OCI-LY7 (cell line): ENCODE measurements around the gene CREB3. TPM values are rescaled to one million over a fixed set of nuclear protein-coding genes. Genes with fewer than 3 reads are reported as not detected.

Experiments used
- BruUV-seq: library from RNA; stranded (reverse); fragments of 400-500 nt; replicated peaks from 2 replicates; lab custom pipeline; 2021; lab: Mats Ljungman, UMichigan
- CTCF ChIA-PET: fragments of 300-600 bp; sonication (Branson Sonifier 250); formaldehyde crosslinking; loops from one replicate; lab custom pipeline; 2022; ENCODE audit warnings: antibody characterized with exemption; ENCODE audit not compliant: unreplicated experiment; lab: Charles Lee
- POLR2A ChIA-PET: fragments of 300-600 bp; sonication (Branson Sonifier 250); formaldehyde crosslinking; loops from one replicate; lab custom pipeline; 2022; ENCODE audit warnings: antibody characterized with exemption; lab: Charles Lee
- DNase-seq: peaks from one replicate; pipeline ENCODE4 v3.0.0-alpha.2; 2015; ENCODE audit warnings: low spot score
- H2AFZ ChIP-seq: fragments of 200-600 bp; sonication (generic), shearing (Covaris generic); 2 replicates; pipeline ENCODE4 v1.6.1; 2014; ENCODE audit warnings: mild to moderate bottlenecking, antibody characterized with exemption, low read length, moderate library complexity
- H3K27ac ChIP-seq: fragments of 200-600 bp; sonication (generic); 2 replicates; pipeline ENCODE4 v1.5.1; 2014; ENCODE audit warnings: mixed run types, low read depth, mild to moderate bottlenecking, moderate library complexity, low read length, inconsistent platforms; ENCODE audit not compliant: poor library complexity, severe bottlenecking
- H3K36me3 ChIP-seq: fragments of 200-600 bp; sonication (generic); 2 replicates; pipeline ENCODE4 v1.6.1; 2014; ENCODE audit warnings: mild to moderate bottlenecking, antibody characterized with exemption, low read length, moderate library complexity, mixed read lengths; ENCODE audit not compliant: insufficient read depth
- H3K4me1 ChIP-seq: fragments of 200-600 bp; sonication (generic); 2 replicates; pipeline ENCODE4 v1.5.1; 2014; ENCODE audit warnings: mild to moderate bottlenecking, low read length; ENCODE audit not compliant: insufficient read depth, poor library complexity, severe bottlenecking
- H3K4me2 ChIP-seq: fragments of 200-600 bp; sonication (generic); 2 replicates; pipeline ENCODE4 v1.6.1; 2014; ENCODE audit warnings: mild to moderate bottlenecking, low read length
- H3K4me3 ChIP-seq: fragments of 200-600 bp; sonication (generic); 2 replicates; pipeline ENCODE4 v1.5.1; 2014; ENCODE audit warnings: mild to moderate bottlenecking, low read depth, low read length; ENCODE audit not compliant: poor library complexity, severe bottlenecking
- H3K79me2 ChIP-seq: fragments of 200-600 bp; sonication (generic); 2 replicates; pipeline ENCODE4 v1.6.1; 2016; ENCODE audit warnings: low read depth, mild to moderate bottlenecking, low read length, moderate library complexity, mixed read lengths; ENCODE audit not compliant: insufficient read depth
- H3K9me2 ChIP-seq: fragments of 200-600 bp; sonication (generic); 2 replicates; pipeline ENCODE4 v1.6.1; 2016; ENCODE audit warnings: mild to moderate bottlenecking, low read length, mixed read lengths; ENCODE audit not compliant: insufficient read depth
- H3K9me3 ChIP-seq: fragments of 200-600 bp; sonication (generic); 2 replicates; pipeline ENCODE4 v1.6.1; 2014; ENCODE audit warnings: mild to moderate bottlenecking, mixed run types, low read length, mixed read lengths
- H4K20me1 ChIP-seq: fragments of 200-600 bp; sonication (generic); 2 replicates; pipeline ENCODE4 v1.6.1; 2014; ENCODE audit warnings: mild to moderate bottlenecking, antibody characterized with exemption, low read length, moderate library complexity, mixed read lengths; ENCODE audit not compliant: insufficient read depth
- CTCF ChIP-seq: fragments of 200-600 bp; sonication (generic); conservative IDR thresholded peaks from 2 replicates; pipeline ENCODE4 v1.5.1; 2014; ENCODE audit warnings: mild to moderate bottlenecking, antibody characterized with exemption, low read length, moderate library complexity, mixed read lengths
- EZH2phosphoT487 ChIP-seq: fragments of 200-600 bp; sonication (generic); IDR thresholded peaks from 2 replicates; pipeline ENCODE4 v1.6.1; 2018; ENCODE audit warnings: low read depth, borderline replicate concordance, mild to moderate bottlenecking, mixed run types, antibody characterized with exemption, low read length, moderate library complexity, mixed read lengths
- intact Hi-C: fragments of 100-400 bp; cut with micrococcal nuclease; formaldehyde crosslinking; loops from one replicate; pipeline ENCODE4 v1.10.0; 2022; ENCODE audit not compliant: unreplicated experiment
- total RNA-seq, 2 experiments: library from RNA; depleted of rRNA in 1 of 2; stranded (reverse); fragments of >200 nt in 1 of 2; shearing (Covaris generic) in 1 of 2; gene quantifications; 2 replicates each; pipeline ENCODE4 v1.2.3, GENCODE V29; 2014 to 2022

CREB3 gene
- total RNA-seq, 2 experiments from 2014 or later: 18.2 to 23.0 TPM

- no TSS peak for BruUV-seq
- H3K36me3 ChIP-seq: peaks cover 82% of the 10 kb centered on the region
- H4K20me1 ChIP-seq: peaks cover 4% of the 10 kb centered on the region; the same call in 1 of the 2 replicates
- POLR2A ChIA-PET: interaction anchor here (0.7 kb wide), 1 partner anchor 21 kb away, joined by 5 read pairs; no protein-coding TSS in a partner anchor
- no peak overlapping the region for H3K4me3 ChIP-seq
- H2AFZ ChIP-seq: no peak overlapping the region
- no peaks in the 10 kb centered on the region for H3K9me2 ChIP-seq
- peaks cover 19% of the 10 kb centered on the region for H3K79me2 ChIP-seq
- H3K4me2 ChIP-seq: no peak overlapping the region
- no peaks in the 10 kb centered on the region for H3K9me3 ChIP-seq
- DNase-seq: no peak
- peaks cover 22% of the 10 kb centered on the region for H3K4me1 ChIP-seq
- TF ChIP-seq EZH2phosphoT487 (no peak), CTCF (no peak)
- intact Hi-C loops: no loop called here
- H3K27ac ChIP-seq: no peak overlapping the region
- CTCF ChIA-PET: no interaction called here
Measured at GRCh38 chr9:35741740-35742139, 9.3 kb downstream of the CREB3 start.

- Histone ChIP-seq H3K4me1 (peaks cover 34% of the 10 kb centered on the region), H3K36me3 (peaks cover 65% of the 10 kb centered on the region), H3K9me3 (no peaks in the 10 kb centered on the region), H3K79me2 (peaks cover 36% of the 10 kb centered on the region), H3K4me2 (no peak overlapping the region), H4K20me1 (peaks cover 14% of the 10 kb centered on the region; the same call in 1 of the 2 replicates), H3K4me3 (no peak overlapping the region), H3K9me2 (no peaks in the 10 kb centered on the region), H3K27ac (no peak overlapping the region), H2AFZ (no peak overlapping the region)
- DNase-seq: no peak
- TF ChIP-seq CTCF (no peak), EZH2phosphoT487 (no peak)
- POLR2A ChIA-PET: interaction anchor here (0.6 to 1.2 kb wide), 2 partner anchors 90 to 1678 kb away, joined by 3 read pairs; no protein-coding TSS in a partner anchor
- CTCF ChIA-PET: interaction anchor here (0.7 kb wide), 1 partner anchor 19 kb away, joined by 3 read pairs; no protein-coding TSS in a partner anchor
- intact Hi-C loops: no loop called here
- BruUV-seq: no TSS peak
Measured at GRCh38 chr9:35743452-35743851, 11.0 kb downstream of the CREB3 start.

- Histone ChIP-seq H3K9me3 (no peaks in the 10 kb centered on the region), H3K79me2 (peaks cover 39% of the 10 kb centered on the region), H4K20me1 (peaks cover 14% of the 10 kb centered on the region; the same call in 1 of the 2 replicates), H2AFZ (no peak overlapping the region), H3K36me3 (peaks cover 59% of the 10 kb centered on the region), H3K9me2 (no peaks in the 10 kb centered on the region), H3K4me2 (no peak overlapping the region), H3K27ac (no peak overlapping the region), H3K4me1 (peaks cover 34% of the 10 kb centered on the region), H3K4me3 (no peak overlapping the region)
- no TSS peak for BruUV-seq
- ChIA-PET POLR2A (interaction anchor here (0.6 to 1.7 kb wide), 3 partner anchors 12 to 1679 kb away, joined by 3 to 4 read pairs (median 3); partner anchors contain the start of genes CREB3 and TLN1), CTCF (no interaction called here)
- DNase-seq: no peak
- TF ChIP-seq EZH2phosphoT487: no peak
- intact Hi-C loops: no loop called here
Measured at GRCh38 chr9:35743880-35744518, 11.5 kb downstream of the CREB3 start.
